A673 (cell line): ENCODE measurements around the gene RSPH9.

Experiments
- CTCF ChIP-seq: fragments of 300-800, 200-600 bp; sonication (generic); conservative IDR thresholded peaks from 2 replicates; pipeline ENCODE4 v1.5.1; 2017; ENCODE audit warnings: low read depth, mild to moderate bottlenecking, antibody characterized with exemption, low read length, moderate library complexity, mixed read lengths
- EZH2 ChIP-seq: fragments of 200-600 bp; sonication (generic); IDR thresholded peaks from 2 replicates; pipeline ENCODE4 v1.6.1; 2017; ENCODE audit warnings: borderline replicate concordance, low read depth, mild to moderate bottlenecking, mixed read lengths, antibody characterized with exemption, low read length; ENCODE audit not compliant: poor library complexity, severe bottlenecking

GRCh38 chr6:43616725-43617472, 27.9 kb upstream of the RSPH9 start:
- TF ChIP-seq CTCF (no peak), EZH2 (no peak)
